GM15510 (cell line): Measurements from ENCODE around the gene GMEB1.

Experiments
- POLR2A ChIP-seq: IDR thresholded peaks from 3 replicates; pipeline ENCODE4 v1.6.1; 2011; ENCODE audit warnings: borderline replicate concordance; ENCODE audit not compliant: insufficient read length; ENCODE audit errors: extremely low read depth

The GMEB1 gene

GRCh38 chr1:28668956-28669723 is 556 bp downstream of the GMEB1 start:
- peak; percentile 54 for TF ChIP-seq POLR2A

GRCh38 chr1:28671254-28671780 is 2.7 kb downstream of the GMEB1 start:
- no peak for TF ChIP-seq POLR2A

DNA sequence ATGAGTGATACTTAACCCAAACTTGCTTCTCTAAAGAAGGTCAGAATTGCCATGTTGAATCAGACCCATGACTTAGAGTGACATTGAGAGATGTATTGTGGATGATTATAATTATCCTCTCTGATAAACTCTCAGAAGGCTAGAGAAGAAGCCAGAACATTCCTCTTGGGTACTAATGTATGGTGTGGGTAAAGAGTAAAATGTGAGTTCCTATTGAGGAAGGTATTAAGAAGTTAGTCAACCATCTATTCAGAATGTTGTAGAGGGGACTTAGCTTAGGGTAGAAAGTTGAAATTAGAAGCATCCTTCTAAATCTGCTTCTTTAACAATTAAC is 7.3 kb downstream of the GMEB1 start:
- TF ChIP-seq POLR2A, result no peak

GRCh38 chr1:28680151-28680550 is 11.6 kb downstream of the GMEB1 start:
- TF ChIP-seq POLR2A, result no peak

GRCh38 chr1:28682840-28683239 is 14.3 kb downstream of the GMEB1 start:
- no peak for TF ChIP-seq POLR2A

DNA sequence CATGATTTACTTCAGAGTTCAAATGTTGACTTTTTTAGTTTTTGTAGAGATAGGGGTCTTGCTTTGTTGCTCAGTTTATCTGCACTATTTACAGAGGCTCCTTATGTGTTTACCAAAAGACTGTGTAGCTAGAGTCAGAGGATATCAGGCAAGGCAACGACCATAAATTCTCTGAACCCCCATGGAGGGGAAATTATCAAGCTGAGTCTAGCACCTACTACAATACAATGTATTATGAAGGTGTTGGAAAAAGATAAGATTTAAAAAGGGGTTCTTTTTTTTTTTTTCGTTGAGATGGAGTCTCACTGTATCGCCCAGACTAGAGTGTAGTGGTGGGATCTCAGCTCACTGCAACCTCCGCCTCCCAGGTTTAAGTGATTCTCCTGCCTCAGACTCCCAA is 16.4 kb downstream of the GMEB1 start:
- no peak for TF ChIP-seq POLR2A

DNA sequence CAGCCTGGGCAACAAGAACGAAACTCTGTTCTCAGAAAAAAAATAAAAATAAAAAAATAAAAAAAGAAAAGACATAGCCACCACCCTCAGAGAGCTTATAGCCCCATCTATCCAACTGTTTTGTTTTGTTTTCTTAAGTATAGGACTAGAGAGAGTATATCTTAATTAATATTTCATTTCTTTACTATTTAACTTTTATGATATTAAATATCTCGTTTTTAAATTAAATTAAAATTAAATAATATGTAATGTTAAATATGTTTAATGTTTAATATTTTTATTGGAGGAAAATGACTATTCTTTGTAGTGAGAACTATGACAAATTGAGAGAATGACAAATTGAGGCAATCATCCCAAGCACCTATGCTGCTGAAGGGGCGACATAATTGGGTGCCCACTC is 35.0 kb downstream of the GMEB1 start:
- no peak for TF ChIP-seq POLR2A

- TF ChIP-seq POLR2A, result no peak
Measured at GRCh38 chr1:28716336-28716735, 47.8 kb downstream of the GMEB1 start.

- no peak for TF ChIP-seq POLR2A
Measured at GRCh38 chr1:28718166-28718565, 49.6 kb downstream of the GMEB1 start.

DNA sequence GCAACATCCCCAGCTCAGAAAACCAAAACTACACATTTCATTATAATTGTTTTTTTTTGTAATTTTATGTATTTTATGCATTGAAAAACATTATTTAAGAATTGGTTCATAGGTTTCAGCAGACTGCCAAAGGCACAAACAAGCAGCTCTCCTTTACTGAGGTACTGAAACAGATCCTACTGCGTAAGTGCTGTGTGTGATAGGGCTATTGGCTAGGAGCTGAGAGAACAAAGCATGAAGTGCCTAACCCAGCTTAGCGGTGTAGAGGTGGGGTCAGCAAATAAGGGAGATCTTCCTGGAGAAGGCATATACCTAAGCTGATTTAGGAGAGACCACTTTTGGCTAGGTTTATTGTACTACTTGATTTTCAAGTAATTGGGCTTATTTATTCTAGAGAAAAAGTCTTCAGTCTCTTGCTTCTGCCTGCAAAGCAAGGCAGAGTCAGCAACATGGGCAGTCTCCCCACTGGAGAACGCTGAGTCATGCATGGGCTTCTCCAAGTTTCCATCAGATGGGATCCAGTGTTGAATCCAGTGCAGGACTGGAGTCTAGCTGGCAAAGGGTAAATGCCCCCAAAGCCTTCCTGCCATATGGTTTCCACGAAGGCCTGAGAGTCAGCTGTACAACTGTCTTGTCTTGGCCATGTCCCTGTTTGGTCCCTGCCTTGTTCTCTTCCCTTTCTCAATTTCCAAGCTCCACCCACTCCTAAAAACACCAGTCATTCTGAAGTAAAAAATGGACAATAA is 50.2 kb downstream of the GMEB1 start:
- no peak for TF ChIP-seq POLR2A

GRCh38 chr1:28719332-28719619 is 50.7 kb downstream of the GMEB1 start:
- TF ChIP-seq POLR2A, result no peak

DNA sequence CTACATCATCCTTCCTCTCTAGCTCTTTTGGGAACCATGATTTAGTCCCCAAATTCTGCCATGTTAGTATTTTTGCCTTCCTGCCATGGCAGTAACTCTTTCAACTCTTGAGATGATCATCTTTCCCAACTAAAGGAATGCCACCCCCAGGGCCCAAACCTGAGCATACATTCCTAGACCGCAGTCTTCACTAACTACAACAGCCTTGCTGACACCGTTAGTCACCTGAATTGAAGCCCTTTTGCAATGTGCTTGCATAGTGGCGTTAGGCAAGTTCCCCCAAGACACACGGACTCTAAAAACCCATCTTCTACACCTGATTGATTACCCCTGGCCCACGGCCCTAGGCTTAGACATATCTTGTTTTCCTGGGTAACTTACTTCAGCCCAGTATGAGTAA is 51.8 kb downstream of the GMEB1 start:
- no peak for TF ChIP-seq POLR2A

GRCh38 chr1:28735961-28736449 is 67.4 kb downstream of the GMEB1 start:
- TF ChIP-seq POLR2A, result no peak

- TF ChIP-seq POLR2A, result peak; percentile 73
Measured at GRCh38 chr1:28736450-28737306, 68.1 kb downstream of the GMEB1 start, which contains the start of gene YTHDF2. Gene YTHDF2 (plus strand): TSS chr1:28736940. CDS start chr1:28737121, 181 bp downstream.

GRCh38 chr1:28737307-28738132 is 68.9 kb downstream of the GMEB1 start:
- no peak for TF ChIP-seq POLR2A

GRCh38 chr1:28740118-28740517 is 71.5 kb downstream of the GMEB1 start:
- TF ChIP-seq POLR2A, result no peak
